ENCODE measurements around the gene PHC2. TPM values are rescaled to one million over a fixed set of nuclear protein-coding genes. Genes with fewer than 3 reads are reported as not detected.

The PHC2 gene
- total RNA-seq, 1 experiment from 2014 or later = 46.3 TPM

DNA sequence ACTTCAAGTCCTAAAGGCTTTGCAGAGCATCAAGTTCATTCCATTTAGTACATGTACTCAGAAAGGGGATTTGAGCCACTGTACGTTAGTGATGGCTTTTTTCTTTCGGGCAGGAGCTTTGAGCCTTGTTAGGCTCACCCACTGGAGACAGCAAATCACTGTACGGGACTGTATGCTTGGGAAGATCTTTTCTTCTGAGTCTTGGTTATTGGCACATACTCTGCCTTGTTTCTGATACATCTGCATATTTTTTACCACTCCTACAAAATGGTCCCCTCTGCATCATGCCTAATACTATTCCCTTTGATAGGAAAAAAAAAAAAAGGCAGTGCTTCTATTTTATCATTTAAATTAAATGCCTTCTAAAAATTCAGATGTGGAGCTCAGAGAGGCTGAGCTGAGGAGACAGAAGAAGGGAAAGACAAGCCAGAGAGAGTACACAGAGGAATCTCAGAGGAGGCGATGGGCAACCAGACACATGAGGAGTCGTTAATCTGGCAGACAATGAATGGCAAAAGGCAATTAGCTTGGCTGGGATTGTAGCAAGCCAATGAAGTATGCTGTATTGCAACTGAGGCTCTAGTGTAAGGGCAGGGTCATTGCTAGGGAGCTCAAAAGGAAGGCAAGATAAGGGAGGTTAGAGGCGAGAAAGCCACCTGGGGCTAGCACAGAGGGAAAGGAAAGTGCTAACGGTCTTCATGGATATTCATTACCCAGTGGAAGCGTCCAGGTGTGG, 39.4 kb downstream of the PHC2 start:
- DNase-seq (ENCODE audit: extremely low read depth, low read depth) = no peak

DNA sequence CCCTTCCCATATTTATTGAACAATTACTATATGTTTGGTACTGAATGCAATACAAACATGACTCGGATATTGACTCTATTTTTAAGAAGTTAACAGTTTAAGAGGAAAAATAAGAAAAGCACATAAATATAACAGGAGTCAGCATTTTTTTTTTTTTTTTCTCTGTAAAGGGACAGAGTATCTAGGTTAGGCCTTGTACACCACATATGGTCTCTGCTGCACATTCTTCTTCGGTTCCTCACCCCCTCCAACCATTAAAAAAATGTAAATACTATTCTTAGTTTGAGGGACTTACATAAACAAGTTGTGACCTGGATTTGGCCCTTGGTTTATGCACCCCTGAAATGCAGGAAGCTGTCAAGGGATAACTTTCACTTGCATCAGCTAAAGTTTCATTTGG, 40.4 kb downstream of the PHC2 start:
- DNase-seq (ENCODE audit: extremely low read depth, low read depth) = no peak

DNA sequence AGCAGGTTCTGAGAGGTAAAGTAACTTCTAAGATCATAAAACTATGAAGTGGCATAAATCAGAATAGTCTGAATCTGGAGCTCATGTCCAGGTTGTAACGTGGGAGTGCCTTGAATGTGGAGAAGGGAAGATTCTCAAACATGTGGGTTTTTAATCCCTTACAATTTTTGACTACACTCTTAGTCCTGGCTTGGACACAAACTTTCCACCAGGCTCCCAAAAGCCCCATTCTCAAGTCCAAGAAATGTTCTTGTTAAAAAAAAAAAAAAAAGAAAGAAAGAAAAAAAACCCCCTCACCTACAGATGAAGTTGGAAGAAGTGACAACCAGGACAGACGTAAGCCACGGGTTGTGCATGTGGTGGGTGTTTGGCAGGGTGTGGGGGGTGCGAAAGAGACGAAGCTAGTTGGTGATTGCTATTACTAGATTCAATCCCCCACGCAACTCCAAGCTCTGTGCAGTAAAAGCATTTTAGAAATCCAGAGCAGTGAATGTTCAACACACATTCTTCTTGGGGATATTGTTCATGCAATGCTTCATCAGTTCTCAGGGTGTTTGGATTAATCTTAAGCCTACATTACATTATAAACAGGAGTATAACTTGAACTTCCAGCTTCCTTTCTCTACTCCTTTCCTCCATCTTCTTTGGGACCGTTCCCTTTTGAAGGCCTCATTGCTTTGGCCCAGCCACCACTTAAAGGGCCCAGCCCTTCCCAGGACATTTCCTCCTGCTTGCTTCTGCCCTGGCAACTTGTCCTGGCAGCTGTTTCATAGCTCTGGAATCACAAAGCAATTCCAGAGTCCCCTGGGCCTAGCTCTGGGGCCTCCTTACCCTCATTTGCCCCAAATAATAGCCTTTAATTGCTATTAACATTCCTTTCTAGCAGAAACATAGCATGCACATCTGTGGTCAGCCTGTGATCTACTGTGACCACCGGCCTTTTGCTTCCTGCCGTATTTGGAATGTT, 41.8 kb downstream of the PHC2 start:
- DNase-seq (ENCODE audit: extremely low read depth, low read depth) = no peak

DNA sequence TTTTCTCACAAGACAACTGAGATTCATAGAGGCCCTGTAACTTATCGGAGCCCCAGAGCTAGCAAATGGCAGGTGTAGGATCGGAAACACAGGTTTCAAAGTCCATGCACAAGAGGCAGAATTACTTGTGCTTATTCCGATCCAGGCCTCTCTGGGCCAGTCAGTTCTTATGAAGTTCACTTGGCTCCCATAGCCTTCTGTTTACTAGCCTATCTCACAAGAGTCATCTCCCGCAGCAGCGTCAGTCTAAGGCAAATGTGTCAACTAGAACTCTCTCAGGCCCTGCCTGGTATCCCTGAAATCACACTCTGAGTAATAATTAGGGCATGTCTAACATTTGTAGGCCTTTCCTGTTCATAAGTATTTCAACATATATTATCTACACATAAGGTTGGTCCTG, 43.3 kb downstream of the PHC2 start:
- DNase-seq (ENCODE audit: extremely low read depth, low read depth) = no peak

DNA sequence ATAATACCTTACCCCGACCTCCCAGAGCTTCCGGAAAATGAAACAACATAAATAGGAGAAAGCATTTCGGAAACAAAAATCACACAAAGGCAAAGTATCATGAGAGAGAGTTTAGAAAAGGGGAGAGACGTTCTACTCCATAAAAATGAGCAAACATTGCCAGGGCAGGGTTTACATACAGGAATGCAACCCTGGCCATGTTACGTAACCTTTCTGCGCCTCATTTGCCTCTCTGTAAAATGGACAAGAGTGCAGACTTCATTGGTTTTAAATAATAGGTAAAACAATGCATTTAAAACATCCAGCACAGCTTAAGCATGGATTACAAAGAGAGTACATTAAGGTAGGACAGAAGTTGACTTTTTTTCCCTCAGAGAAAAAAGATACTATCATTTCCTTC, 45.6 kb downstream of the PHC2 start:
- DNase-seq (ENCODE audit: extremely low read depth, low read depth) = no peak

DNA sequence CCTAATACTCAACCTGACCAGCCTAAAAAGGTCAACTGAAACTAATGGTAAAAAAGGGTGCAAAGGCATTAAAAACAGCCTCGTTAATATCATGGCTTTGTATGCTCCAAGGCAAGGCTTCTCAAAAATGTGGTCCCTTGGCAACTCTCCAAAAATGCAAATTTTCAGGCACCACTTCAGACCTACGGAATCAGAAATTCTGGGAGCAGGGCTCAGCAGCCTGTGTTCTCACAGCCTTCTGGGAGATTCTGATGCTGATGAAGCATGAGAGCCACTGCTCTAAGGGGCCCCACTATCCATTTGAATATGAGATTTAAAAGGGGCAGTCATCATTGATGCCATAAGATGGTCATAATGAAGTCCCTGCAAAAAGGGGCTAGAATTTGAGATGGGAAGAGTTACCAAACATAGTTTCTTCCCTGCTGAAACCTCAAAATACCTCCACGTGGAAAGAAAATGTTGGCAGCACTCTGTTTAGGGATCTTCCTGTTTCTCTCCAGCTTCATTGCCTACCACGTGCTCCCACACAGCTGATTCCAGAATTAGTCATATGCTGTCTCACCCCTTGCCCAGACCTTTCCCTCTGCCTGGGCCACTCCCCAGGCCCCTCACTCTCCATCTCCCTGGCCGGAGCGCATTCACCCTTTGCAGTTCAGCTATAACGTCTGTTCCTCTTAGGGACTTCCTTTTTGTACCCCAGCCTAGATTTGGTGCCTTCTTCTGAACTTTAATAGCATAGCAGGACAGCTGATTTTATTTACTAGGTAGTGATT, 46.7 kb downstream of the PHC2 start:
- no peak for DNase-seq (ENCODE audit: extremely low read depth, low read depth)

DNA sequence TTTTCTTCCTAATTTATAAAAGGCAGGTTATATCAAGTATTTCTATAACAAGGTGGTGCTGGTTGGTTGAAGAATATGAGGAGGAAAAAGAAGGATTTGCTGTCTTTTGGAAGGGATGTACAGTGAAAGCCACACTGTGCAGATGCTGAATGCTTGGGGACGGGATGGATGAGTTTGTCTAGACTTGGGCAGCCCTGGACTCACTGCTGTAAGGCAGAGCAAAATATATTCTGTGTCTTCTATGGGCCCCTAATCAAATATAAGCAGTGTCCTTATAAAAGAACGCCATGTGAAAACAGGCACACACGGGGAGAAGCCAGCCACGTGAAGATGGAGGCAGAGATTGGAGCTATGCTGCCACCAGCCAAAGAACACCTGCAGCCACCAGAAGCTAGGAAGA, 47.4 kb downstream of the PHC2 start:
- no peak for DNase-seq (ENCODE audit: extremely low read depth, low read depth)

DNA sequence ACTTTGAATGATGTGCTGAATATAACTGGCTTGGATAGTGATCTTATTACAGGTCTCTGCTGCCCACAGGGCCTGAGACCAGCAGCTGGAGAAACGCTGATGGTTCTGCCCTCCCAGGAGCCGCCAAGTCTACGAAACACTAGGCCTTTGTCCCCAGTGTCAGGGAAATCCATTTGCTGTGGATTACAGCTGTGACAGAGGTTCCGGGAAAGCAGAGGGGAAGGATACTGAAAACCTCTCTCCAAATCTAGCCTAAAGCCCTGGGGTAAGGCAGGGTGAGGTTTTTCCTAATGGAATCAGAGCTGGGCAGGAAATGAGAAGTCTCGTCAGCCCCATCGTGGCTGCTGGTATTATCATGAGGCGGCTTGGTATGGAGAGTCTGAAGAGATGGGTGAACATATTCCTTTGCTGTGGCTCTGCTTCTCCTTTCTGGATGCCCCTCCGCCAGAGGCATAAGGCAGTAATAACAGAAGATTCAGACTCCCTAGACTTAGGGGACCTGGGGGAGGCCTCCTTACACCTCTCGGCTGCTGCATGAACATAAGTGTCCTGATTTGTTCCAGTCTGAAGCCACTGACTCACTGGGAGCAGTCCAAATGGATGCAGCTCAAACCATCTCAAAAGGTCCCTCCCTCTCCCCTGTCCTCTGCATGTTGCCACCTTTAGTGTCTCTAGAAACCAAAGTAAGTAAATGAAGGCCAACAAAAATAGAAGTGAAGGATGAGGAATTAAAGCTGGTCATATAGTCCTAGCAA, 48.1 kb downstream of the PHC2 start:
- DNase-seq (ENCODE audit: extremely low read depth, low read depth) = no peak

DNA sequence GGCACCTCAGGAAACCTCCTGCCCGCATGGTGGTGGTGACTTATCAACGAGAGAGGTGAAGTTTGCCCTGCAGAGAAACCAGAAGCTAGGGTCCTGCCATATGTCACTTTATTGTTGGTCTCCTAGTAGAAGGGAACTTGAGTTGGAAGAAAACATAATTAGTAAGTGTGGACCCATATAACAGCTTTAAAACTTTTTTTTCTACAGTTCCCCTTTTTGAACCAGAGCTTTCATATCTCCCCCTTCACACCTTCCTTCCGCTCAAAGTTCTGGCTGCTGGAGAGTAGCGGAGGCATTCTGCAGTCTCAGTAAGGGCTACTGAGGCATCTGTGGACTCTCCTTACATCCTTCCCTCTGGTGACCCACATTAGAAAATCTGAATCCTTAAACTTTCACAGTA, 48.9 kb downstream of the PHC2 start:
- DNase-seq (ENCODE audit: extremely low read depth, low read depth) = no peak

DNA sequence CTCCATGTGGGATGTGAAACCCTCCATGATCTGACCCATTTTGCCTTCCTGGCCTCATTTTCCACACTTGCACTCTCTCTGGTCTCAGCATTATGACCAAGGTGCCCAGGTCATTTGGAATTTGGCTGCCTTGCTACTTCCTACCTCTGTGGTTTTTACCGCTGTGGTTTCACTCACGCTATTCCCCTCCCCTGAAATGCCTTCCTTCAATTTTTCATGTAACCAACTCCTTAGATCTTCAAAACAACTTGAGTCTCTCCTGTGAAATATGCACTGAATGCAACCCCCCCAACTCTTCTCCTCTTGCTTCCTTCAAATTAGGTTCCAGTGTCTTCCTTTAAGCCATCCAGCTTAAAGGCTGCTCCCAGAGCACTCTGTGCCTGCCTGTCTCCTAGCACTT, 50.1 kb downstream of the PHC2 start:
- no peak for DNase-seq (ENCODE audit: extremely low read depth, low read depth)

DNA sequence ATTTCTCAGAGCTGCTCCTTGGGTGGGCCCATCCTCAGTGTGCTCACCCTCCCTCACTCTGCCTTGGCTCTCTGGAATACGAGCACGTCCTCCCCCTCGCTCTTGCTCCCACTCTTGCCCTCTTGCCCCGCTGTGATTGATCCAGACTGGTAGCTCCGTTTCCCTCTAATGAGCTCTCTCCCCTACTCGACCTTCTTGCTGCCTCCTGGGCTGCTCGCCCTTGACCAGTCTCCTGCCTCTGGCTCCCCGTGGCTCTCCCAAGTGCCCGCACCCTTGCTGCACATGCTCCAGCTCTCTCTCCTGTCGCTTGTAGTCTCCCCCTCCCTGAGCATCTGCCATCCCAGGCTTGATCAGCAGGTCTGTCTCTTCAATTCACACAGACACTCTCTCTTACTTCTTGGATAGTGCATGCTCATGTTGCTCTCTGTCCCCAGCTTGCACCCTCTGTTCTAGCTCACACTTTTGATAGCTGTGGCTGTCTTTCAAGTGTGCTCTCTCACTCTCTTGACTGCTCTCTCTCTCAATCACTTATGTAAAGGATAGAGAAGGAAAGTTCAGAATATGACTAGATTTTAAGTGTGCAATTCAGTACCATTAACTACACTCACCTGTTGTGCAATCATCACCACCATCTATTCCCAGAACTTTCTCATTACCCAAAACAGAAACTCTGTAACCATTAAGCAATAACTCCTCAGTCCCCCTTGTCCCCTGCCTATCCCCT, 51.1 kb downstream of the PHC2 start:
- no peak for DNase-seq (ENCODE audit: extremely low read depth, low read depth)

DNA sequence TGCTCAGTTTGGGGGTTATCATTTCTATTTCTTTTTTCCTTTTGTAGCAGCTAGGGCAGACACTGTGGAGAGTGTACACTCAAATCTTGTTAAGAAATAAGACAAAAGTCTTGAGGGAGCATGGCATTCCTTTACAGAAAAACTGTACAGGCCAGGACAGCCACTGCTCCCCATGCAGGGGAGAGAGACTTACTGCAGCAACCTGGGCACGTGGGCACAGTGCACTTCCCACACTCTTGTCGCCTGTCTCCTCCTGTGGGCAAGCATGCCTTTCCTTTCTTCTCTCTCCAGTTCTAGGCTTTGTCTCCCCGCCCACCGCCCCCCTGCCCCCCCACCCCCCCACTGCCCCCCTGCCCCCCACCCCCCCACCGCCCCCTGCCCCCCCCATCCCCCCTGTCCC, 51.9 kb downstream of the PHC2 start:
- DNase-seq (ENCODE audit: extremely low read depth, low read depth) = no peak

DNA sequence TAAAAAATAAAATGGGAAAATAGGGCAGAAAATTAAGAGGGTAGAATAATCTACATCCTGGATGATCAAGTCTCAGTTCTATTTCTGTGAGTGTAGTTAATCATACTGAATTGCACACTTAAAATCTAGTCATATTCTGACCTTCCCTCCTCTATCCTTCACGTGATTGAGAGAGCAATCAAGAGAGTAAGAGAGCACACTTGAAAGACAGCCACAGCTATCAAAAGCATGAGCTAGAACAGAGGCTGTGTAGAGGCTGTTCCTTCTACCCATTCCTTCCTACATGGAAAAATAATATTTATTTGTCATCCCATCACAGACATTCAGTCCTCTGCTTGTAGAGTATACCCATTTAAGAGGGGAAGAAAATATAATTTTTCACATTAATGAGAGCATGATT, 52.4 kb downstream of the PHC2 start:
- no peak for DNase-seq (ENCODE audit: extremely low read depth, low read depth)

DNA sequence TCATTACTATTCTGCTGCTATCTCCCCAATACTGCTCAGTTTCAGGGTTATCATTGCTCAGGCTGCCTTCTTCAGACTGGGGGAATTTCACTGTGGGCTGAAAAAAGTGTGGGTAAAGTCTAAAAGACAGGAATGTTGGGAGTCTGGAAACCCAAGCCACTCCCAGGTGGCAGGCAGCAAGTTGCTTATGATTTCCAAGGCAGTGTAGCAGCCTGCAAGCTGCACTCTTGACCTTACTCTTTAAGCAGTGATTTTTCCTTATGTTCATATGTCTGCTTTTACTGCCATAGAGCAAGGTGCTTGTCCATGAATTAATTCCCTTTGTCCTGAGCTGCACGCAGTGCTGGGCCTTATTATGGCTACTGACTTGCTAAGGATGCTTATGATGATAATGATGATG, 53.1 kb downstream of the PHC2 start:
- DNase-seq (ENCODE audit: extremely low read depth, low read depth) = no peak

DNA sequence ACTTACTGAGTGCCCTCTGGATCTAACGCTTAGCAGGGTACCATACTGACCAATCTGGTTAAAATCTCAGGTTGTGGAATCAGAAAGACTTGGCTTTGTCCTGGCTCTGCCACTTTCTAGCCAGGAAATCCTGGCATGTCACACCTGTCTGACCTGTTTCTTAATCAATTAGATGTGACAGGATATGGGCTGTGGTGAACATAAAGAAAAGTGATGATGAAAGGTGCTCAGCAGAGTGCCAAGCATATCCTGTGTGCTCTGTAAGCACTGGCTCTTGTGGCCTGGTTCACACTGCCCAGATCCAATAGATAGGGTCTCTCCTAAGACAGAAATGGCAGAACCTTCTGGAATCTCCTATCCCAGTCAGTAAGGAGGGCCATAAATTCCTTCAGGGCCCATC, 53.9 kb downstream of the PHC2 start:
- no peak for DNase-seq (ENCODE audit: extremely low read depth, low read depth)

DNA sequence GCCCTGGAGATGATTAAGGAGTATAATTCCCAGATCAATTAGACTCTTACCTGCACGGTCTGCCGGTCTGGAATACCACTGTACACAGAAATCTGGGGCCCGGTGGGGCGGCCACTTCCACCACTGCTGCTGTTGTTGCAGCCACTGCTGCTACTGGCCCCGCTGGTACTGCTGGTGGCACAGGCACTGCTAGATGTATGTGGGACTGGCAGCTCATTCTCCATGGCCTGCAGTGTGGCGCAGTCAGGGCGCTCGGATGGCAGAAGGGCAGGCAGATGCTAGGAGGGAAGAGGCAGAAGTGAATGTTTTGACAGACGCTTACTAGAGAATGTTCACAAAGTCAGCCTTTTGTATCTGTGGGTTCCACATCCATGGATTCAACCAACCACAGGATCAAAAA, 55.6 kb downstream of the PHC2 start:
- no peak for DNase-seq (ENCODE audit: extremely low read depth, low read depth)

DNA sequence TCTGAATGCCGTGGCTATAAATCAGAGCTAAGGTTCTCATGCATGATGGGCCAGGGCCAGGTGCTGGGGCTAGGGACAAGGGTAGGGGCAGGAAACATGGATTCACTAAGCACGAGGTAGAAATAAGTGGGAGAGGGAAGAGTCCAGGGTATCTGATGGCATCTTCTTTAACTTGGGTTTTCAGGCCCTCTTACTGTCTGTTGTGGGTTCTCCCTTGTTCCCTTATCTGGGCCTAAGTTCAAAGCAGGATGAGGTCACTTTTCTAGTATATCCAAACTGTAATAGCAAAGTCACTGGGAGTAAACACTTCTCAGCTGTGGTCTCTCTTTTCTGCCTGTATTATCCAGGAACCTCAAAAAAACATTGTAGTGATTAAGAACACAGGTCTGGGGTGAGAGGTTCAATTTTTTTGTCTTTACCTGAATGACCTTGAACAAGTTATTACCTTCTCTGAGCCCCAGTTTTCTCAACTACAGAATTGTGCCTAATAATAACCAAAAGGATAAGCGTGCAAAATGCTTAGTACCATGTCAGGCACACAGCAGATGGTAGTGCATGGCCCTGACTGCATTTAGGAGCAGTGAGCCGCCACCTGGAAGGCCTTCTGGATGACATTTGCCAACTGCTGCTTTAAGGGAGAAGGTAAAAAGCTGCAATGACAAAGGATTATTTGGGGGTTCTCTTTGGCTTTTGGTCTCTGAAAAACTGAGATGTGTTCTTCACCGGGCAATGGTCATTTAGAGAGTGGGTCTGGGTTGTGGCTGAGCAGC, 56.4 kb downstream of the PHC2 start:
- no peak for DNase-seq (ENCODE audit: extremely low read depth, low read depth)

DNA sequence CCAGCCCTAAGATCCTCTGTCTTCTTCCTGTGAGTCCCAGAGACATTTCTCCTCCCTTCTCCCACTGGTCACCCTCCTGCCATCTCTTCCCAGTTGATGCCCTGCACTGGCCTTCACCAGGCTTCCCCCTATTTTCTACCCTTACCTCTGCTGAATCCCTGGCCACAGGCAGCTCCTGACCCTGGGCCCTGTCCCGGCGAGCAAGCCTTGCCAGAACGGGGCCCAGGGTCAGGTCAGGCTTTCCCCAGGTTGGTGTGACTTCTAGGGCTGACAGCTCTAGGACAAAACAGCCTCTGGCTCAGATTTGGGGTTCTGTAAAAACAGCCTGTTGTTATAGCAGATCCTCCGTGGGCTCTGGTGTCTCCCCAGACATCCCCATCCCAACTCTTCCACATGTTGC, 57.3 kb downstream of the PHC2 start:
- DNase-seq (ENCODE audit: extremely low read depth, low read depth) = no peak

DNA sequence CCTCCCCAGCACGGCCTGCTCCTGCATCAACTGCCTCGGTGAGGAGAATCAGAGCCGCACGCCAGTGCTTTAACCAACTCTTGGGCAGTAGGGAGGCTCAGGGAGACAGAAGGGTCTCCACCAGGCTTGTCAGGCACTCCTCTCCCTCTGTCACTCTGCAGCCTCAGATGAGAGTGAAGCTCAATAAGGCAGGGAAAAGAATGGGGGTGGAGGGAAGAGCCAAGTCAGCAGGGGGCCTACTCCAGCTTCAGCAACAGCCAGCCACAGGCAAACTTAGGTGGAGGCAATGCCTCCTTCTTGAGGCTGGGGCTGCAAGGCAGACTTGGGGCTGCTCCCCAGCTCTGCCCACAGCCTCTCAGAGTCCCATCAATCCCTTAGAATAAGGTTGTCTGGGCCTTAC, 58.2 kb downstream of the PHC2 start:
- no peak for DNase-seq (ENCODE audit: extremely low read depth, low read depth)

Data from NCI-H460 (cell line).